Neural cell (in vitro differentiated cells): ENCODE results near the gene GALNT13.

ENCODE experiments used
- CTCF ChIP-seq: fragments of 450-650 bp; IDR thresholded peaks from 2 replicates; pipeline ENCODE4 v1.5.1; 2014; ENCODE audit warnings: antibody characterized with exemption, mild to moderate bottlenecking, moderate library complexity; ENCODE audit not compliant: poor library complexity, severe bottlenecking
- EP300 ChIP-seq: fragments of 450-650 bp; conservative IDR thresholded peaks from 2 replicates; pipeline ENCODE4 v1.6.1; 2014; ENCODE audit warnings: antibody characterized with exemption, mild to moderate bottlenecking, moderate library complexity; ENCODE audit not compliant: poor library complexity, severe bottlenecking
- EZH2 ChIP-seq: fragments of 200-600, 300-800 bp; shearing (Covaris generic), sonication (generic); IDR thresholded peaks from 2 replicates; pipeline ENCODE4 v1.6.1; 2014; ENCODE audit warnings: antibody characterized with exemption, low read length, borderline replicate concordance, mild to moderate bottlenecking; ENCODE audit not compliant: insufficient read depth, poor library complexity, severe bottlenecking
- POLR2AphosphoS5 ChIP-seq: IDR thresholded peaks from 2 replicates; pipeline ENCODE4 v1.6.1; 2012
- TAF1 ChIP-seq: IDR thresholded peaks from 2 replicates; pipeline ENCODE4 v1.6.1; 2012; ENCODE audit warnings: low read depth

GRCh38 chr2:154466226-154466625 lies 594.5 kb downstream of the GALNT13 start:
- TF ChIP-seq CTCF (no peak), TAF1 (no peak), POLR2AphosphoS5 (no peak), EP300 (no peak), EZH2 (no peak)
